Activated T-helper 17 cell treated with anti-CD3 and anti-CD28 coated beads, Interleukin-2, amount 50 U/mL, for 72 hours (primary cell): Measurements from ENCODE around the gene HLA-DOB. TPM values are rescaled to one million over a fixed set of nuclear protein-coding genes. Genes with fewer than 3 reads are reported as not detected.
A peak's percentile ranks its signal among the peaks of the same experiment; 100 is the strongest.

Source experiments
- ATAC-seq: fragments of 150-1000 bp; cut with Tn5 transposase; replicated peaks from 2 replicates; pipeline ENCODE4 v1.10.0; 2021; ENCODE audit warnings: mild to moderate bottlenecking, moderate library complexity
- H3K27ac Mint-ChIP-seq: one replicate; pipeline ENCODE4 v1.8.0; 2022; ENCODE audit warnings: mixed read lengths
- H3K27me3 Mint-ChIP-seq: one replicate; pipeline ENCODE4 v1.8.0; 2022; ENCODE audit warnings: mixed read lengths
- H3K36me3 Mint-ChIP-seq: one replicate; pipeline ENCODE4 v1.8.0; 2022; ENCODE audit warnings: low read depth, mild to moderate bottlenecking, mixed read lengths
- H3K4me1 Mint-ChIP-seq: one replicate; pipeline ENCODE4 v1.8.0; 2022; ENCODE audit warnings: mixed read lengths
- H3K4me3 Mint-ChIP-seq: one replicate; pipeline ENCODE4 v1.8.0; 2022; ENCODE audit warnings: mild to moderate bottlenecking, mixed read lengths
- H3K9me3 Mint-ChIP-seq: one replicate; pipeline ENCODE4 v1.8.0; 2022; ENCODE audit warnings: mixed read lengths
- total RNA-seq, 2 donors: library from RNA; stranded (reverse); gene quantifications; one replicate each; pipeline ENCODE4 v1.2.3, GENCODE V29; 2022

The HLA-DOB gene
- total RNA-seq, 2 donors from 2014 or later, result 2.8 to 4.2 TPM

DNA sequence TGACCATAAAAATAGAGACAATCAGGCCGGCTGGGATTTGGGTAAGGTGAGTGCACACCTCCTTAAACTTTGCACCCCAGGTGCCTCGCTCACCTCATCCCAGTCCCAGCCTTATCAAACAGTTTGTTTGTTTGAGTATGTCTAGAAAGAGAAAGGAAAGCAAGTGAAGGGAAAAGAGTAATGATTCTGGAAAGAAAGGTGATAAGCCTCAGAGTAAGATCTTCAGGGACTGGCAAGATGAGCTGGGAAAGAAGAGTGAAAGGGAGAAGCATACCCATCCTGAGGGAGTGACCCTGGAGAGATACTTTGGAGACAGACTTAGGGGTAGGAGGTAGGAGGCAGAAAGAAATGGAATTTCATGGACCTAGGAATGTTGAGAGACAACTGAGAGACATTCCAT is 20.1 kb upstream of the HLA-DOB start:
- ATAC-seq, result no peak
- peak overlapping the region; percentile 95 for H3K4me3 Mint-ChIP-seq
- peaks cover 58% of the 10 kb centered on the region for H3K4me1 Mint-ChIP-seq
- no peaks in the 10 kb centered on the region for H3K9me3 Mint-ChIP-seq
- peaks cover 81% of the 10 kb centered on the region for H3K36me3 Mint-ChIP-seq
- peak overlapping the region; percentile 65 for H3K27ac Mint-ChIP-seq
- H3K27me3 Mint-ChIP-seq, result no peaks in the 10 kb centered on the region

DNA sequence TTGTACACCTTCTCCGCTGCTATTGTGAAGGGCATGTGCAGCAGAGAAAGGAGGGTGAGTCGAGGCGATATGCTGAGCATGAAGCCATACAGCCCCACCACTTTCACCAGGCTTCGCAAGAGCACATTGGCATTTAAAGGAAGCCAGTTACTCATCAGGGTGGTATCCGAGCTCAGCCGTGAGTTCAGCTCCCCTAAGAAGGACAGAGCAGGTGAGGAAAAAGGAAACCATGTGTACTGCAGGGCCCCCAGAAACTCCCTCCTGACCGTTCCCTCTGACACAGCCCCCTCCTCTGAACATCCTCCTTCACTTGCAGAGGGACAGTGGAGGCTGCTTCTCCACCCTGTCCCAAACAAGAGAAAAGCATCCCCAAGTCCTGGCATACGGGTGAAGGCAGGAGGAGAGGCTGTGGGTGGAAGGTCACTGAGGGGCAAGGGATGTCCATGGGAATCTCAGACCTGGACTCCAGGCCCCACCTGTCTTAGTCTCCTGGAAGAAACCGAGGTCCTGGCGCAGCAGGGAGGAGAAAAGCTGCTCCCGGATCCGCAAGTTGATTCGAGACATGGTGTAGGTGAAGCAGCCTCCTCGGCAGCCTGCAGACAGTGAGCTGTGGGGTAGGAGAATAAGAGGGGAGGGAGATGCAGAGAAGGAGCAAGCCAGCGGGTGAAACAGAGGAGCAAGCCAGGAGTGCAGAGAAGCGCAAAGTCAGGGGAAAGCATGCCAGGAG is 18.5 kb upstream of the HLA-DOB start:
- Mint-ChIP-seq H3K36me3 (peaks cover 81% of the 10 kb centered on the region), H3K4me3 (peak overlapping the region; percentile 95), H3K27me3 (no peaks in the 10 kb centered on the region), H3K27ac (peak overlapping the region; percentile 65), H3K9me3 (no peaks in the 10 kb centered on the region), H3K4me1 (peaks cover 52% of the 10 kb centered on the region)
- no peak for ATAC-seq

DNA sequence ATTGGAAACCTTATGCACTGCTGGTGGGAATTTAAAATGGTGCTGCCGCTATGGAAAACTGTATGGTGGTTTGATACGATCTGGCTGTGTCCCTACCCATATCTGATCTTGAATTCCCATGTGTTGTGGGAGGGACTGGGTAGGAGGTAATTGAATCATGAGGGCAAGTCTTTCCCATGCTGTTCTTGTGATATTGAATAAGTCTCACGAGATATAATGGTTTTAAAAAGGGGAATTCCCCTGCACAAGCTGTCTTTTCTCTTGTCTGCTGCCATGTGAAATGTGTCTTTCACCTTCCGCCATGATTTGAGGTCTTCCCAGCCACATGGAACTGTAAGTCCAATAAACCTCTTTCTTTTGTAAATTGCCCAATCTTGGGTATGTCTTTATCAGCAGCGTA is 16.9 kb upstream of the HLA-DOB start:
- Mint-ChIP-seq H3K4me3 (peak overlapping the region; percentile 95), H3K27ac (no peak overlapping the region), H3K36me3 (peaks cover 92% of the 10 kb centered on the region), H3K4me1 (peaks cover 59% of the 10 kb centered on the region), H3K27me3 (no peaks in the 10 kb centered on the region), H3K9me3 (no peaks in the 10 kb centered on the region)
- no peak for ATAC-seq

DNA sequence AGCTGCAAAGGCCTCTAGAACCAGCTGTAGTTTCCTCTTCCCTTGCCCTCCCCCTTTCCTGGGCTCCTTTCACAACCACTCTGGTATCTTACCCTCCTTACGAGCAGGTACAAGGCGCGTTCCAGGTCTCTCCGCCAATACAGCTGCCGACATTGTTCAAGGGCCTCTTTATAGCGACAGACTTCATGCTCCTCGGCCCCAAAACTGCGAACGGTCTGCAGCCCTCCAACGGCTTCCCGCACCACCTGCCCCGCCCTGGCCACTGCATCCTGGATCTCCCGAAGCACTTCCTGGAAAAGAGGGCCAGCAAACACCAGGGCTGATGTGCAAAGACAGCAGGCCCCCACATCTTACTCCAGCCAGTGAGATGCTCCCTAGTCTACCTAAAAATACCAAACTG is 15.7 kb upstream of the HLA-DOB start:
- no peaks in the 10 kb centered on the region for H3K27me3 Mint-ChIP-seq
- no peak for ATAC-seq

DNA sequence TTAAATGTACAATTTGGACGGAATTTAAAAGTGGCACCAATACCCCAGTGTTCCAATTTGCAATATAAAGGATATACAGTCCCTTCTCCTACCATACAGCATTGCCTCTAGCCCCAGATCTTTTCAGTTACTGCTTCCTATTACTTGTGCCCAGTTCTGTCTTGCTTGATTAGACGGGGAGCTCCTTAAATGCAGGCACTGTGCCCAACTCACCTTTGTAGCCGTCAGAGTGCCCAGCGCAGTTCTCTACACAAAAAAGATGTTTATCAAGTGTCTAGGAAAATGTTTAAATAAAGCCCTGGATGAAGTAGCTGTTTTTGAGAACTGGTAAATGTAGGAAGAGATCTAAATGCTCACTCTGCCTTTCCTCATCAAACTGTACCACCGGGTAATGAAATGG is 14.1 kb upstream of the HLA-DOB start:
- ATAC-seq, result no peak
- H3K27ac Mint-ChIP-seq, result no peak overlapping the region
- peaks cover 69% of the 10 kb centered on the region for H3K4me1 Mint-ChIP-seq
- no peak overlapping the region for H3K4me3 Mint-ChIP-seq
- no peaks in the 10 kb centered on the region for H3K9me3 Mint-ChIP-seq
- H3K36me3 Mint-ChIP-seq, result peaks cover 99% of the 10 kb centered on the region
- H3K27me3 Mint-ChIP-seq, result no peaks in the 10 kb centered on the region

More for the DNA sequence above, 15.7 kb upstream of the HLA-DOB start:
- H3K27ac Mint-ChIP-seq, result peak overlapping the region; percentile 42
- no peak overlapping the region for H3K4me3 Mint-ChIP-seq
- H3K4me1 Mint-ChIP-seq, result peaks cover 67% of the 10 kb centered on the region
- peaks cover 99% of the 10 kb centered on the region for H3K36me3 Mint-ChIP-seq
- no peaks in the 10 kb centered on the region for H3K9me3 Mint-ChIP-seq

DNA sequence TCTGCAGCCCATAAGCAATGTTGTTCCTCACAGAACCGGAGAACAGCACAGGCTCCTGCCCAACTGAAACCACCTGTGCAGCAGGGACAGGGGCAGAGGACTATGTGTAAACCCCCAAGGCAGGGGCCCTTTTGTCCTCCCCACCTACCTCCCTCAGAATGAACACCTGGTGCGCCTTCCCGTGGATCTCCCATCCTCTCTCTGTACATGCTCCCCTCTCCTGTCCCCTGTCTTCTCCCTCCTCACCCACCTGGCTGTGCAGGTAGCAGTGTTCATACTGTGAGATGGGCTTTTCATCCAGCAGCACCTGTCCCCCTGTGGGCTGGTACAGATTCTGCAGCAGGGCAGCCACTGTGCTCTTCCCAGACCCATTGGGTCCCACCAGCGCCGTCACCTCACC is 13.2 kb upstream of the HLA-DOB start:
- H3K4me1 Mint-ChIP-seq, result peaks cover 62% of the 10 kb centered on the region
- H3K27ac Mint-ChIP-seq, result peak overlapping the region; percentile 69
- H3K27me3 Mint-ChIP-seq, result no peaks in the 10 kb centered on the region
- H3K4me3 Mint-ChIP-seq, result no peak overlapping the region
- peaks cover 92% of the 10 kb centered on the region for H3K36me3 Mint-ChIP-seq
- no peak for ATAC-seq
- no peaks in the 10 kb centered on the region for H3K9me3 Mint-ChIP-seq

DNA sequence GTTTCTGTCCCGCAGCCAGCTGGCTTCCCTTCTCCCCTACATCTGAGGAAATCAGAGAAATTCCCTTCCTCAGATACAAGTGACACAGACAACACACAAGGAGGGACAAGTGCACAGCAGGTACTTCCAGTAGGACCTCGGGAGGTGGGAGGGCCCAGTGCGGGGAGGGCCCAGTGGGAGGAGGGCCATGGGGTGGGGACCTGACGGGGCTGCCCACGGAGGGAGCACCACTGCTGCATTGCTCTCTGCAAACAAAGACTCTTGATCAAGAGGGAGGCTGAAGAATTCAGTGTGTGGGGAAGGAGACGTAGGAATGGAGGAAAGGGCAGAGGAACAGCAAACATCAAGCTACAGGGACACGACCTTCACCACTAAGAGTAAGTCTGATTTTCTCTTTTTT is 12.7 kb upstream of the HLA-DOB start:
- Mint-ChIP-seq H3K9me3 (no peaks in the 10 kb centered on the region), H3K4me1 (peaks cover 57% of the 10 kb centered on the region), H3K27me3 (no peaks in the 10 kb centered on the region), H3K4me3 (no peak overlapping the region), H3K36me3 (peaks cover 87% of the 10 kb centered on the region), H3K27ac (peak overlapping the region; percentile 69)
- ATAC-seq, result no peak

DNA sequence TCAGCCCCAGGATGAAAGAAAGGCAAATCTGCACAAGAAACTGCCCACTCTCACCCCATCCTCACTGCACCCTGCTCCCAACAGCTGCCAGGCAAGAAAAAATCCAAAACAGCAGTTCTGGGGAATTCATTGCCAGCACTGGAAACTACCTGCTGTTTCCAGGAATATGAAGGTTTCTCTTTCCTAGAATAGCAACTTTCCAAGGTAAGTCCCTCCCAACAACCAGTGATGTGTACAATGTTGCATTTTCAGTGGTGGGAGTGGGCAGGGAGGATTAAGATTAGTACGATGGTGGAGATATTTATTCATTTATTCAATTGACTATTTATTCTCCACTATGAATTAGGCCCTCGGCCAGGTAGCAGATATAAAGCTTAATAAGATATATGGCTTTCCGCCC is 10.2 kb upstream of the HLA-DOB start:
- H3K36me3 Mint-ChIP-seq, result peaks cover 62% of the 10 kb centered on the region
- ATAC-seq, result peak; percentile 49
- H3K27ac Mint-ChIP-seq, result peak overlapping the region; percentile 84
- no peaks in the 10 kb centered on the region for H3K9me3 Mint-ChIP-seq
- H3K27me3 Mint-ChIP-seq, result no peaks in the 10 kb centered on the region
- H3K4me3 Mint-ChIP-seq, result peak overlapping the region; percentile 22
- peaks cover 43% of the 10 kb centered on the region for H3K4me1 Mint-ChIP-seq

DNA sequence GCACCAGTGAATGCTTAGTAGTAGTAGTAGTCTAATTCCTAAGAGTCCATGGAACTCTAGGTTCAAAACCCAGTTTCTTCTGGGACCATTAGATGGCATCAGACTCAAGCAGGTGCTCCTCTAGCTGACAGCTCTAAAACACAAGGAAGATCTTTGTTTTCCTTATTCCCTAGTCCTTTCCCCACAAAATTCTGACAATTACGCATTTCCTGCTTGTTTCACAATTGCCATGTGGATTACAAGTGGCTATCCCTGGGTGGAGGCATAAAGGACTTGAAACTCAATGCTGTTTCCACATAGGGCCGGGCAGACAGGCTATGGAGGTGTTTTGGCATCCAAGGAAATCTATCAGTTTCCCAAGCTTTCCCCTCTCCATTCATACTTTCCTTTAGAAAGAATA is 9.2 kb upstream of the HLA-DOB start:
- ATAC-seq, result no peak
- peaks cover 52% of the 10 kb centered on the region for H3K36me3 Mint-ChIP-seq
- peak overlapping the region; percentile 84 for H3K27ac Mint-ChIP-seq
- no peak overlapping the region for H3K4me3 Mint-ChIP-seq
- peaks cover 38% of the 10 kb centered on the region for H3K4me1 Mint-ChIP-seq
- no peaks in the 10 kb centered on the region for H3K27me3 Mint-ChIP-seq
- H3K9me3 Mint-ChIP-seq, result no peaks in the 10 kb centered on the region

DNA sequence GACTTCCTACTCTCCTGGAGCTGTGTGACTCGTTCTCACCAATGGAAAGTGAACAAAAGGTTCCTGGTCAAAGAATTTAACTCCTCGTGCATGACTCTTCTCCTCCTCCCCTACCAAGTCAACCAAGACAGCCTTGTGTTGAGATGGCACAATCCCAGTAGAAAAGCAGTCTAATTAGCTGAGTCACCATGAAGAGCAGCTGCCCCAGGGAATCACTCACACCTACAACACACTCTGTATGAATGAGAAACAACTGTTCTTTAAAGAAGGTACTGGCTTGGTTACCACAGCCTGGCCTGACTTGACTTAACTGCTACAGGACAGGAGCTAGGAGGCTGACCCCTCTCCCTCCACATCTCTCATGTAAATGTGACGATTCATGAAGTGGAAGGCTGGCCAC is 2.9 kb upstream of the HLA-DOB start:
- Mint-ChIP-seq H3K4me1 (no peaks in the 10 kb centered on the region), H3K27me3 (no peaks in the 10 kb centered on the region), H3K27ac (no peak overlapping the region), H3K9me3 (no peaks in the 10 kb centered on the region), H3K4me3 (no peak overlapping the region), H3K36me3 (no peaks in the 10 kb centered on the region)
- ATAC-seq, result peak; percentile 63

DNA sequence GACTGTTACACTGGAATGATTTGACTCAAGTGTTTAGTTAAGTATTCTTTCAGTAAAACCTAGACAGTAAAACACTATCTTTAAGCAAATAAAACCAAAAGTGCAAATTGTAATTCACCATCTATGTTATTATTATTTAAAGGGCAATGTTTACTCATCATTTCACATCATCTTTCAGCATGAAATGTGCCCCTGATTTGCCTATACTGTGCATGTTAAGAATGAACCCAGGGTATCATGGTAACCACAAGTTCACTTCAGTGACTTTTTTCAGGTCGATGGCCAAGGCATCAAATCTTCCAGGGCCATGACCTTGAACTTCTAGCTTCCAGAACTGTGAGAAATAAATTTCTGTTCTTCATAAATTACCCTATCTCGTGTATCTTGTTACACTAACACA is 2.1 kb upstream of the HLA-DOB start:
- no peaks in the 10 kb centered on the region for H3K9me3 Mint-ChIP-seq
- peak; percentile 30 for ATAC-seq
- peaks cover 5% of the 10 kb centered on the region for H3K36me3 Mint-ChIP-seq
- no peaks in the 10 kb centered on the region for H3K27me3 Mint-ChIP-seq
- H3K27ac Mint-ChIP-seq, result peak overlapping the region; percentile 9
- H3K4me3 Mint-ChIP-seq, result no peak overlapping the region
- no peaks in the 10 kb centered on the region for H3K4me1 Mint-ChIP-seq

DNA sequence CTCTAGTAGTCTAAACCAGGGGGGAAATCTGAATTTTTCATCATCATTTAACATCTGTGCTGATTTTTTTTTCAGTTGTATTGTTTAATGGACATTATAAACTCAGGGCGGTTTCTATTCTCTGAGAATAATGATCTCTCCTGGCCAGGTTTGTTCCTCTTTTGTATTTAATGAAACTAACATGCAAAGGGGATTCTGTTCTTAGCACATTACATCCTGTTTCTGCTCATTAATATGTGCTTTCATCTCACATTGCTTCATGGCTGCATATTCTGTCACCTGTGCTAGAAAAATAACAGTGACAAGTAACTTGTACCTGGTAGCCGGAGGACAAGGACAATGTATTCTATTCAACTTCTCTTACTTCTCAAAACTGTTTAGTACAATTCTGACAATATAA is 806 bp downstream of the HLA-DOB start:
- Mint-ChIP-seq H3K4me3 (no peak overlapping the region), H3K4me1 (no peaks in the 10 kb centered on the region), H3K27me3 (no peaks in the 10 kb centered on the region)

DNA sequence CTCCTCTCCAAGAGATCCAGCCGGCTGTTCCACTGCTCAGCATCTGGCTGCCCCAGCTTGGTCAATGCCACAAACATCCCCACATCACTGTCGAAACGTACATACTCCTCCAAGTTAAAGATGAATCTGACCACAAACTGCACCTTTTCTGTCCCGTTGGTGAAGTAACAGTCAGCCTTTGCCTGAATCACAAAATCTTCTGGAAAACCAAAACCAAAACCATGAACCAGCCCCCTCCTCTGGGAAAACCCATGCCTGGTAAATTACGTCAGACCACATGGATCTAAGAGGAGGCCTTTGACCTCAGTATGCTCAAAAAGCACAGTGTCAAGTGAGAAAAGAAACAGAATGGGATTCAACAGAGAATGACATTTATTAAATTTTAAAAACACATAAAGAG is 1.7 kb downstream of the HLA-DOB start:
- no peak for ATAC-seq
- no peaks in the 10 kb centered on the region for H3K4me1 Mint-ChIP-seq
- H3K27me3 Mint-ChIP-seq, result no peaks in the 10 kb centered on the region

More for the DNA sequence above, 806 bp downstream of the HLA-DOB start:
- H3K36me3 Mint-ChIP-seq, result peaks cover 5% of the 10 kb centered on the region
- no peak for ATAC-seq
- H3K9me3 Mint-ChIP-seq, result no peaks in the 10 kb centered on the region
- H3K27ac Mint-ChIP-seq, result no peak overlapping the region

DNA sequence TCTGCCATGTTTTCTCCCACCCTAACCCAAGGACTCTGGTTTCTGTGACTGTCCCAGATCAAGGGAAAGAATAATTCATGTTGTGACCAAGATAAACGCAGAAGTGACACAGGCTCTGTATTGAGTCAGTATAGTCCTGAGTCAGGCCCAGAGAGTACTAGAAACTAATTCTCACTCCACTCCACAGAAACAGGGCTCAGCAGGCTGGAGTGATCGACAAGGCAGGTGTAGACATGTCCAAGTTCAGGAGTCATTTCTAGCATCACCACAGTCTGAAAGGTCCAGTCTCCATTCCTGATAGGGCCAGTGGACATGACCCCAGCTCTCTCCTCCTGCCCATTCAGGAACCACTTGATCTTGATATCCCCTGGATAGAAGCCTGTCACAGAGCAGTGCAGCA is 2.7 kb downstream of the HLA-DOB start:
- no peaks in the 10 kb centered on the region for H3K4me1 Mint-ChIP-seq

More for the DNA sequence above, 1.7 kb downstream of the HLA-DOB start:
- H3K36me3 Mint-ChIP-seq, result peaks cover 5% of the 10 kb centered on the region
- no peaks in the 10 kb centered on the region for H3K9me3 Mint-ChIP-seq
- H3K27ac Mint-ChIP-seq, result no peak overlapping the region
- H3K4me3 Mint-ChIP-seq, result no peak overlapping the region

DNA sequence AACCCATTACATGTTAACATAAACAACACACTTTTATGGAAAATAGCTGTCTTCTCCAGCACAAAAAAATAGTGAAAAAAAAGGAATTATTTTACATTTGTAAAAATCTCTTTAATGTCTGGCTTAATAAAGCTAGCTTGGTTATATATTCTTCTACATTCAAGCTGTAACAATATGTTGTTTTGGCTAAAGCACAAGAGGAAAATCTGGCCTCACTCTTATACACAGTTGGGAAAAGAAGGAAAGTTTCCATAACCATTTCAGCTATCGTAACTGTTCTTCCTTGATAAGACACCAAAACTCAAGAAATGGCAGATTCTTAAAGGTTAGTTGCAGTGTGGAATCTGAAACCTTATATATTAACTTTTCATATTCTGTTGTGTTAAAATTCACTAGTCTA is 7.6 kb downstream of the HLA-DOB start:
- no peak for ATAC-seq
- Mint-ChIP-seq H3K4me3 (no peak overlapping the region), H3K27ac (no peak overlapping the region), H3K9me3 (no peaks in the 10 kb centered on the region), H3K27me3 (peaks cover 25% of the 10 kb centered on the region), H3K4me1 (no peaks in the 10 kb centered on the region), H3K36me3 (peaks cover under 1% of the 10 kb centered on the region)

More for the DNA sequence above, 2.7 kb downstream of the HLA-DOB start:
- H3K4me3 Mint-ChIP-seq, result no peak overlapping the region
- ATAC-seq, result peak; percentile 68
- H3K36me3 Mint-ChIP-seq, result peaks cover 5% of the 10 kb centered on the region
- no peaks in the 10 kb centered on the region for H3K9me3 Mint-ChIP-seq
- H3K27ac Mint-ChIP-seq, result peak overlapping the region; percentile 49
- no peaks in the 10 kb centered on the region for H3K27me3 Mint-ChIP-seq
